Muscle of arm (tissue), 12 donors: Measurements from ENCODE around the gene DNAH6. TPM values are rescaled to one million over a fixed set of nuclear protein-coding genes. Genes with fewer than 3 reads are reported as not detected.

Experiments
- DNase-seq: peaks from one replicate; pipeline ENCODE4 v3.0.0-alpha.2; 2013
- polyA plus RNA-seq, 12 donors: library from polyadenylated mRNA; unstranded; fragments of 120-200 nt; gene quantifications; one replicate each; pipeline ENCODE4 v1.2.1, GENCODE V29; 2013; ENCODE audit not compliant: insufficient read length in 12 of 12

DNAH6 gene
- polyA plus RNA-seq, 12 donors: 0.12 to 0.40 (median 0.20) TPM; not detected in 2

DNA sequence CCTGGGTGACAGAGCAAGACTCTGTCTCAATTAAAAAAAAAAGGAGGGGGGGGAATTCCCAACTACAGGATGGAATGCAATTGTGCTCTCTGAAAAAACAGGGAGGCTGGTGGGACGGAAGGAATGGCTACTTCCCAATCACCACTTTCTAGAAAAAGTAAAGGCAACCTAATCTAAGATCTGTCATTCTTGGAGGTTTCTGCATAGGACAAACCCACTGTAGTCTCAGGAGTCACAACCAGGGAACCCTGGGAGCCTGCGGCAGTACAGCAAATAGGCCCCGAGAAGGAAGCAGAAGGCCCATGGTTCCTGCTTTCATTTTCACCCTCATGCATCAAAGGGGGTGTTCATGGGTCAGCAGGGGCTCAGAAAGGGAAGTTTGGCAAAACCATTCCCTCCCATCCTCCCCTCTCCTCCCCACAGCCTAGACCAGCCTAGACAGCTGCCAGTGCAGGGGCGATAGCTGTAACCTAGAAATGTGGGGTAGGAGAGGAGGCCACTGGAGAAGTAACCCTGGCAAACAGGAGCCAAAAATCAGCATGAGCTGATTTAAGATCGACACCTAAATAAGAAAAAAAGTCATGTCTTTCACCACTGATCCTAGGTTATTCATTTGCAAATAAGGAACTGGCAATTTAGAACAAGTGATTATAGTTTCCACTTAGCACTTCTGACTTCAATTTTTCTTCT is 316.6 kb downstream of the DNAH6 start:
- peak; percentile 8 for DNase-seq

DNA sequence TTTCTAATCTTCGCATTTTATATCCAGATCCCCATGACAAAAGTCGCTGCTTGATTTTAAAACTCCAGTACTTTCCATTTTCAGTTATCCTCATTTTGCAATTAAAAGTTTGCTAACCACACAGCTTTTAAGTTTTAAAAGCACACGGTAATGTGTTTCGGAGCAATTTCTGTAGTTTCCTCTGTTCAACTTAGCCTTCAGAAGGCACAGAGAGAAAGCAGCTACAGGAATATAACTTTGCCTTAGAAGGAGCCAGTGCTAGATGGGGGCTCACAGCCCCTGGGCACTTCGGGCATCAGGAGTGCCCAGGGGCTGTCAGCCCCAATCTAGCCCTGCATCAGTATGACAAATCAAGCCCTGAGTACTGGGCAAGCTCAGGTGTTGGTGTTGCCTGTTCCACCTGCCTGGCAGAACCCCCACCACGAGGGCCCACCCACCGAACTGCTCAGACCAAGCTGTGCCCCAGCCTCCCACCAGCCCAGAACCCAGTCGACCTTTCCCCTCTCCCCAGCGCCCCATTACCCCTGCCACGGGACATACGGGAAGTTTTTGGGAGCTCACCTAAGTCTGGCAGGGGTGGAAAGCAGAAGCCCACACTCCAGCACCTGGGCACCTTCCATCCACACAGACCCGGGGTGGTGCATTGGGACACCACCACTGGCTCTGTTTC is 317.3 kb downstream of the DNAH6 start:
- no peak for DNase-seq

DNA sequence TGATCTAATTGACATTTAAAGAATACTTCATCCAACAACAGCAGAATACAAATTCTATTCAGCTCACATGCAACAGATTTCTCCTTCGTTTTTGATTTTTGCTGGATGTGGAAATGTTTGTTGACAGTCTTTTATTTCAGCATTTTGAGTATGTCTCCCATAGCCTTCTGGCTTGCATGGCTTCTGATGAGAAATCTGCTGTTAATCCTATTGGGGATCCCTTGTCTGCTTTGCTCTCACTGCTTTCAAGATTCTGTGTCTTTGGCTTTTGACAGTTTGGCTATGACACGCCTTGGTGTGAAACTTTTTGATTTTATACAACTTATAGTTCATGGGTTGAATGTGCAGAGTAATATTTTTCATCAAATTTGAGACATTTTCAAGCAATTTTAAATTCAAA is 319.9 kb downstream of the DNAH6 start:
- DNase-seq: no peak

DNA sequence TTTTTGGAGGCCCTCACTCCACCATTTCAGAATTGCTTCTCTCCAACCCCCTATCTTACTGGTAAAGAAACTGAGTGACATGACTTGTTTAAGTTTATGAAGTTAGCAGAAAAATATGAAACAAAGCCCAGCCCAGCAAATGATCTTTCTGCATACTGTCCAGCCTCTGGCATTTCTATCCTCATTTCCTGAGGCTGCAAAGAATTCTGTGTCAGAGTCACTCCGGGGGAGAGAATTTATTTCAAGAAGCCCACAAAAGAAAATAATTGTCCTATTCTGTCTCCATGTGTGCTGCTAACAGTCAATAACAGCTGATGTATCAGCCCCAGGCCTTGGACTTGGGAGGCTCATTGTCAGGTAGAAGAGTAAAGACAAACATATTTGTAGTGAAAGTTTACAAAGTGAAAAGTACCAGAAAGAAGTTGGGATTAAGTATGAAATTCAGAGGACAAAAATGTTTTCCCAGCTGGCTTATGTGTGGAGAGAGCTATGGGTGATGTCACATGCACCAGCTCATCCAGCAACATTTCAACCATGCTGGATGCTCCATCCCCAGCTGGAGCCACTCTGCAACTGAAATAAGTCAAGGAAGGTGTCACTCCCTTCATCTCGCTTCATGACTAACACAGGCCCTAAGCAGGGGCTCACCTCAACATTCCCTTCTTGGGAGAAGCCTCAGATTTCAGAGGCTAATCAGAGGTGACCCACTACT is 322.3 kb downstream of the DNAH6 start:
- no peak for DNase-seq

DNA sequence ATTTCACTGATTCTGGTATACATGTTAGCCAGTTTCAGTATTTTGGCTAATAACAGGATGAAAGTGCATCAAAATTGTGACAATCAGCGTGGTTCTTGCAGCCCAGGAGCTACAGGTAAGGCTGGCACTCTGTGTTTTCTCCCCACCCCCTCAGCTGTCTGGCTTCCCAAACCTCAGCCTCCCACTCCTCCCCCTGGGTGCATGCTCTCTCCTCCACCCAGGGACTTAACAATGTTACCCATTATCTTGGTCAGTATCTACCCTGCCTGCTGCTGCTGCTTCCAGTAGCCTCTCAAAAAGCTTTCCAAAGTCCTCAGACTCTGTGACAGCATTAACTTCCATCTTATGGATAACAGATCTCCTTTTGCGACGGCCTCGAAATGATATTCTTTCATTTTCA is 323.6 kb downstream of the DNAH6 start:
- DNase-seq: no peak

DNA sequence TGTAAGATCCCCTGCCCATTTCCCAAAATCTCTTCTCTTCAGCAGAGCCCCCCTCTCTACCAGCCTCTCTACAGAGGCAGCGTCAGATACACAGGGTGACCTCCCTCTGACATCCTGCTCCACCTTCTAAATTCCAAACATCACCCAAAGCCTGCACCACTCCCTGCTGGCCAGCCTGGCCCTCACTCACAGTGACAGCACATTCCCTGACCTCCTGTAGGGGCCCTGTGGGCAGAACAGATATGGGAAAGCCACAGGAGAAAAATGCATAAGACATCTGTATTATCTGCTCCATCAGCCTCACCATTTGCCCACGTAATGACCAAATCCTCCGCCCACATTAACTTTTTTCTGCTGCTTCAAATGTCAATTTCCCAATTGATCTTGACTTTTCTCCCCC is 324.0 kb downstream of the DNAH6 start:
- no peak for DNase-seq

DNA sequence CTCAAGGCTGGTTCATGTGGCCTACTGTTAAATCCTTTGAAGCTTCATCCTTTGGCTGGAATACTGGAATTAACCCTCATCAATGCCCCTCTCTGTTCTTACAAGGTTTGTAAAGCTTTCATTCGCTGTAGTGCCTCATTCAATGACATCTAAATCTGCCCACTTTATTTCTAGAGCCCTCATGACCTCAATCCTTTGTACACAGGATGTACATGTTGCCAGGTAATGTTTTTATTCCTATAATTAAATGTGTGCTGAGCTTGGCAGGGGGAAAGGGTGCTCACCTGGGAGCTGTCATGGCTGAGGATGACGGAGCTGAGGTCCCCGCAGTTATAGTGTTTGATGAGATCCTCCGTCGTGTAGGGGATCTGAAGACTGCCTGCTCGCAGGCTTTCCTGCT is 325.3 kb downstream of the DNAH6 start:
- DNase-seq: no peak

DNA sequence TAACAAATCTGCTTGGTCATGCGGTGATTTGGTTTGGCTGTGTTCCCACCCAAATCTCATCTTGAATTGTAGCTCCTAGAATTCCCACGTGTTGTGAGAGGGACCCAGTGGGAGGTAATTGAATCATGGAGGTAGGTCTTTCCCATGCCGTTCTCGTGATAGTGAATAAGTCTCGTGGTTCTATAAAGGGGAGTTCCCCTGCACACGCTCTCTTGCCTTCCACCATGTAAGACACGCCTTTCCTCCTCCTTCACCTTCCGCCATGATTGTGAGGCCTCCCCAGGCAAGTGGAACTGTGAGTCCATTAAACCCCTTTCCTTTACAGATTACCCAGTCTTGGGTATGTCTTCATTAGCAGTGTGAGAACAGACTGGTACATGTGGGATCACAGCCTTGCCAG is 327.8 kb downstream of the DNAH6 start:
- DNase-seq: no peak

DNA sequence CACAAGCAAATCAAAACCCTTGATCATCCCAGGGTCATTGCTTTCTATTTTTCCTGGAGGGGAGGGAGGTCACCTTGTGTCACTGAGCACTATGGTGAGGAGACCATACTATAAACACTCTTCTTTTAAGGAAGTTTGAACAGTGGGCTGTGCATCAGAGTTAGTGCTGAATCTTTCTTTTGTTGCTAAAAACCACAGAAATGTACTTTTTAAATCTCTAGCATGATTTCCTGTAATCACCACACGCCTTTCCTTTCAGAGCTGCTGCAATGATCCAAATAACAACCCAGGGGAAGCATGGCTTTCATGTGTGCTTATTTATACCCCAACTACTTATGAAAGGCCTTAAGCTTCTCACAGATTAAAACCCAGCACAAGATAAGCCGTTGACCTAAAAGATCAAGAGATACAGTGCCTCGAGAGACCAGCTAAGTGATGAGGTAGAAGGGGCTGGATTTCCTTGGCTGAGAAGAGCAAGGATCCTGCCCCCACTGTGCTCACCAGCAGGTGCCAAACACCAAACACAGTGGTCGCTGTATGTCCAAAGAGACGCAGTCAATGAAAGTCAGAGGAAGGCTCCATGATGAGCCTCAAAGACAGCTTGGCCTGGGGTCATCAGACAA is 329.9 kb downstream of the DNAH6 start:
- no peak for DNase-seq

DNA sequence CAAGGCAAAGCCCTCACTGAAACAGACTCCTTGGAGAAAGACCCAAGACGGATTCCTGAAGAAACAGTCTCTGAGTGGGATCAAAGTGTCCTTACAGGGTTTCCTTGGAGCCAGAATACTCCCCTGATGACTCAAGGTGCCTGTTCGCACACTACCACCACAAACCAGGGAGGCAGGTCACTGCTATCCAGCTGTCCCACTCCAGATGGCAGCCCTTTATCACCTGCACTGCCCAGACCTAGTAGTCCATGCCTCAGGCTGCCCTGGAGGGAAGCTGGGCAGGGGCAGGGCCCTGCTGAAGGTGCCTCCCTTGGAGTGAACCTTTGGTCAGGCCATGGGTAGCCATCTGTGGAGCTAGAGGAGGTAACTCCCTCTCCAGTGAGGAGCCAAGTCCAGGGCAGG is 330.4 kb downstream of the DNAH6 start:
- DNase-seq: no peak

DNA sequence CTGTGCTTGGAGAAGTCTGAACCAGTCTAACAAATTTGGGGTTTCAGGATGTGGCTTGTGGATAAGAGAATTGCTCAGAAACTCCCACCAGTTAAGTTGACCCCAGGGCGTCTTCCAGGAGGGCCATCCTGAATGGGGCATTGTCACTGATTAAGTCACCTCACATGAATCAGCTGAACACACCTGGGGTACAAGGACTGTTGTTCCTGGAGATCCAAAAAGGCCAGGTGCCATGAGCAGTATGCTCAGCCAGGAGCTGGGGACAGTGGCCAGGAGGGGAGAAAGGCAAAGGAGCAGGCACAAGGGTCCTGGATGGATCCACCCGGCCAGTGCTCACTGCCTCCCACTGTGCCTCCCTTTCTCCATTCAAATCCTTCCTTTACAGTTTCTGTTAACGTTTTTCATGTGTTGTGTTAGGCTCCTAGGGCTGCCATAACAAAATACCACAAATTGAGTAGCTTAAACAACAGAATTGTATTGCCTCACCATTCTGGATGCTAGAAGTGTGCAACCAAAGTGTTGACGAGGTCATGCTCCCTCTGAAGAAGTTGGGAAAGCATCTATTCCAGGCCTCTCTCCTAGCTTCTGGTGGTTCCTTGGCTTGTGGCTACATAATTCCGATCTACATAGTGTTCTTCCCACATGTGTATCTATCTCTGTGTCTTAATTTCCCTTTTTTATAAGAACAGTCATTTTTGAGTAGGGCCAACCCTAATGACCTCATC is 331.2 kb downstream of the DNAH6 start:
- no peak for DNase-seq

DNA sequence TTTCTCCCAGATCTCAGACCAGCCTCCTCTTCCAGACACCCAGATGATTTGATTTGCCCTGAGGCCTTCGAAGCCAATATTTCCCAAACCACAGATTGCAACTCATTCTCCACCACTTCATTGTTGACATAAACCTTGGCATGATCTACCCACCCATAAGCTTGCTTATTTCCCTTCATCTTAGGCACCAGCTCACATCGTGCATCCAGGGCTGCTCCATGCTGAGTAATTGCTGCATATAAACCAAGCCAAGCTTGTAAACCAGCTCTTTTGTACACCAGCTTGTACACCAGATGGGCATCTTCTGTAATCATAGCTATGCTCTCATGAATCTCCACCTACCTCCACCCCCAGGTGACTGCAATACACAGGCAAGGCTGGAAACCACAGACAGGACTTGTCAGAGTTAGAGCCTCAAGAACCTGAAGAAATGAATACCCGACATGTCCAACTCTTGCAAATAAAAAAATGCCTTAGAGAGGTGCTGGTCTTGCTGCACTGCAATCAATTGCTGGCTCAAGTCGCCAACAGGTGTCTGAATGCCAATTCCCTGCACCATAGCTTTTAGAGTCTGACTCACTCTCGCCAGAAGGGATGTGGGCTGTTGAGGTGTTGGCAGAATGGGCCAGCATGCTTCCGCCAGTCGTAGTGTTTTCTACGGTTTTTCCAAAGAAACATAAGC is 333.1 kb downstream of the DNAH6 start:
- DNase-seq: no peak

DNA sequence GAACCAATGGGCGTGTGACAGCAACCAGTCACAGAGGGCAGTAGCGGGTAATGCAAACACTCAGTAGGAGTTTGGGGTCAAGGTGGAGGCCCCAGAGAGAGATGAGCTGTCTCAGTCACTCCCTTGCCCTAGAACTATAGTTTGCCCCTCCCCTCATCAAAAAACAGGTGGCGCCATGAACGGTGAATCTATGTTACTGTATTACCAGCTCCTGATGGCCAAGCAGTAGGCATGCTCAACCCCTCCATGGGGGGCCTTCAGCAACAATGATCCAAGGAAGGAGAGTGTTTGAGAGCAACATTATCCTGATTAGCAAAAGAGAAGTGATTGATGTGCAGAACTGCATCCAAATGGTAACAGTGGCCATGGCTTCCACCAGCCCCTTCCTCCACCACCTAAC is 334.2 kb downstream of the DNAH6 start:
- DNase-seq: no peak

DNA sequence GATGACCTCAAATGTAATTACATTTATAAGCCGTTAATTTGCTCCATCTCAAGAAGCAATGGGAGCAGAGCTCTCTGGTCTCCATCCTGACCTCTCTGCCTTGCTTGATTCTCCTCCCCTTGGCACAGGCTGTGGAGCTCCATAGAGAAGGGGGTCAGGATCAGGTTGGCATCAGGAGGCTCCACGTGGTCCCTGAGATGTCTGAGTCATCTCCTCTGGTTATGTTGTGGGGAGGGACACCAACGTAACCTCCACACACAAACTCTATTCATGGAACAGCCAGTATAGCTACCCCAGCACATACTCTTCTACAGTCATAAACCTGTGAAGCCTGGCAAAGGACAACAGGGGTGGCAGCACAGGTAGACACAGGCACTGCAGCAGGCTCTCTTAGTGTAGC is 335.6 kb downstream of the DNAH6 start:
- DNase-seq: no peak

DNA sequence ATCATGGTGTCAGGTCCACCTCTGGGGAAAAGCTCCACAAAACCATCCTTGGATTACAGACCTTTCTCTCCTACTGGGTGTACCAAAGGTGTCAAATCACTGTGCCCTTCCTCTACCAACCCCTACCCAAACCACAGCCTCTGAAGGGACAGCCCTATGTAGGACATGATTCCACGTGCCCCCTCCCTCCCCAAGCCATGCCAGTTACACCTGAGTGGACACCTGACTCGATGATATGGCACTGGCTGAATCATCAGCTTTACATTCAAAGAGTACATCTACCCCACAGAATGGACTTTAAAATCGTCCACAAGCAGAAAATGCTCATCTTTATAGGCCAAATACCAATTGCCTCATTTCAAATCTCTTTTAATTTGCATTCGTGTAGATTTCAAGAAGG is 338.6 kb downstream of the DNAH6 start:
- no peak for DNase-seq

DNA sequence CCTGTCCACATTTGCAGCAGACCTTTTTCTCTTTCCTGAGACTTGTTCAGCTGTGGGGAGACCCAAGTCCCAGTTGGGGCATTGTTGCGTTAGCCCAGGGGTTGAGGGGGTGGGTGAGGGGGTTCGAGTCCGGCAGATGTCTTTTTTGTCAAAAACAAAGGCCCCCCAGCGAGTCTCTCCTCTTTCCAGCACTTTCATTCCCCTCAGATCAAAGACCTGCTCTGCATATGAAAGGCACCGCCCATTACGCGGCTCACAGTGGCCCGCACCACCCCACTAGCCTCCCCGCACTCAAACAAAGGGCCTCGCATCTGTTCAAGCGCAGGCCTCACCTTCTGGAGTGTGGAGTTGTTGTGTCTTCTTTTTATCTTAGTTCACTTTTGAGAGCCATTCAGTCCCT is 339.4 kb downstream of the DNAH6 start:
- no peak for DNase-seq

DNA sequence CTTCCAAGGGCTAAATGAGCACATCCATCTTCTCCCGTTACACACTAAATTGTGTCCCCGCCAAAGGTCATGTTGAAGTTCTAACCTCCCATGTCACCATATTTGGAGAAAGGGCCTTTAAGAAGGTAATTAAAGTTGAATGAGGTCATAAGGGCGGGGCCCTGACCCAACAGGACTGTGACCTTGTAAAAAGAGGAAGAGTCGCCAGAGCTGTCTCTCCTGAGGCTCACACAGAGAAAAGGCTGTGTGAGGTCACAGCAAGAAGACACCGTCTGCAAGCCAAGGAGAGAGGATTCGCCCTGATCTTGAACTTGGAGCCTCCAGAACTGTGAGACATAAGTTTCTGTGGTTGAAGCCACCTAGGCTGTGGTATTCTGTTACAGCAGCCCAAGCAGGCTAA is 340.5 kb downstream of the DNAH6 start:
- DNase-seq: no peak

DNA sequence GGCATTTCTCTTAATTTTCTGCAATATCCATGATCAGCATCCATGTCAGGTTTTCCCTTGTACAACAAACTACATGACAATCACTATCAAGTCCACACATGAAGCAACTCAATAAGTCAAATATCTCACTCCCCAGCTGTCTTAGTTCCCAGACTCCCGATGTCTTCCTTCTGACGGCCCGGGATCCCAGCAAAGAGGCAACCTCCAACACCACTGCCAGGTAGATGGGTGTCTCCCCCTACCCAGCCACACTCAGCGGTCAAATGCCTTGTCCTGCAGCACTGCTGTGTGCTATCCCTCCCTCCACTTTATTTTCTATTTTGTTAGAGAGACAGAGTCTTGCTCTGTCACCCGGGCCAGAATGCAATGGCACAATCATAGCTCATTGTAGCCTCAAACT is 341.3 kb downstream of the DNAH6 start:
- no peak for DNase-seq

DNA sequence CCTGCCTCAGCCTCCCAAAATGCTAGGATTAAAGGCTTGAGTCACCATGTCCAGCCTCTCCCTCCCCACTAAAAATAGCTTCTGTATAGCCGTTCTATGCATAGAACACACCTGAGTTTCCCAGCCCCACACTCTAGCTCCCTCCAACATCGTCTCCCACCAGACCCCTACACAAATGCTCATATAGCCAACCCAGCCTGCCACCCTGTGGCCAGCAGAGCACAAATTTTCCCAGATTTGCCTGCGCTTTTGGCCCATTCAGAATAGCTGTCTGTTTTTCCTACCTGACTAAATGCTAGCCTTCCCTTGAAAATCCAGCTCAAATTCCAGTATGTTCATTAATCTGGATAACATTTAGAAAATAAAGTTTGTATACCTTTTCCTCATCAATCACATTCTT is 341.8 kb downstream of the DNAH6 start:
- no peak for DNase-seq

DNA sequence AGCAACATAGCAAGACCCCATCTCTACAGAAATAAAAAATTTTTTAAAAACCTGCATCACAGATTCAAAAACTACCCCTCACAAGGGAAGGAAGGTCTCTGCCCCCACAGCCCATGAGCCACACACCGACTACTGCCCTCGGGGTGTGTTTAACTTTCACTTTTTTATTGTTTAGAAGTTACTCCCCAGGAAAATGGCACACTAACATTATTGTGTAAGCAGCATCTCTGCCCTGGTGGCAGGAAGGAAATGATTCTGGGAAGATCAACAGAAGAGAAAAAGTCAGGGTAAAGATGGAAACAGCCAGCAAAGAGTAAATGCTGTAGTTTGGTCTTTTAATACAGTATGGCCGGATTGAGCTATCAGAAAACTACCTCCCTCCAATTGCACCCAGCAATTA is 342.6 kb downstream of the DNAH6 start:
- DNase-seq: no peak

DNA sequence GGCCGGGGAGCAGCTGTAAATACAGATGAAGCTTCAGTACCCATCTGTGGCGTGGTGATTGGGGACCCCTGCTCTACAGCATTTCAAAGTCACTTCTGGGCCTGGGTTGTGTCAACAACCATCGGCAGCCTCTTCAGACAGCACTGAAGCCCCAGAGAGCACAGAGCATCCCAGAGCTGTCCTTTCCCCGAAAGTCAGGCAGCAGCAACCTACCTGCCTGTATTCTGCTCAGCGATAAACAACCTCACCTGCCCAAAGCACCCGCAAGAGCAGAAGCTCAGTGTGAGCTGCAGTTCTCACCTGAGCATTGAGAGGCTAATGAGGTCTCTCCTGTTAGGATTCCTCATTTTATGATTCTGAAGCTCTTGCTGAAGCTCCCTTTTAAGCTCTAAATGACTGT is 345.2 kb downstream of the DNAH6 start:
- no peak for DNase-seq

DNA sequence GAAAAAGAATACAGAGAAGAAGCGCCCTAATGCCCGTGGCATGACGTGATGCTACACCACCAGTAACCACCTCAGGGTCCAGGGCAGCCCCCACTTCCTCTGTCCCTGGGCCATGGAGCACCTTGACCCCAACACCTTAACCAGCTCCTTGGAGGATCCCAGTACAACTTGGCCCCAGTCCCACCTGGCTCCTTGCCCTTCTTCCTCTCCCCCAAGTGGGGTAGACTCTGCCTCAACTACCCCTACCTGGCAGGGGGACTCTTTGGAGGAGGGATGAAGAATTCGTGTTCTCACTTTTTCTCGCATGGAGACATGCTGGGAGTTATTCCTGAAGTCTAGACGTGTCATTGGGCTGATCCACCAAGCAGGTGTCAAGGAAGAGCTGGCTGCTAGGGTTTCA is 345.7 kb downstream of the DNAH6 start:
- DNase-seq: no peak
